Measurements from ENCODE around the gene ISCA2.

- no peak for TF ChIP-seq CTCF (IDR thresholded peaks at IDR 0.05; ENCODE audit: low read length)
- no peak for TF ChIP-seq EZH2 (optimal IDR thresholded peaks at IDR 0.05; ENCODE audit: low read depth, low read length)
- no peak for TF ChIP-seq EZH2phosphoT487 (IDR thresholded peaks at IDR 0.05; ENCODE audit: low read length)
These were observed 10.2 kb upstream of the ISCA2 start for GRCh38 chr14:74483321-74483720.
